Measurements from ENCODE around the gene TBC1D4.

TBC1D4 gene

GRCh38 chr13:75390229-75390628 is 91.7 kb downstream of the TBC1D4 start:
- no peak for DNase-seq (ENCODE audit: low read depth)

- DNase-seq (ENCODE audit: low read depth): no peak
Observed at GRCh38 chr13:75385708-75386083, 96.3 kb downstream of the TBC1D4 start.

GRCh38 chr13:75384879-75385707 is 96.9 kb downstream of the TBC1D4 start:
- DNase-seq (ENCODE audit: low read depth): no peak

- DNase-seq (ENCODE audit: low read depth): no peak
Observed at GRCh38 chr13:75383064-75383715, 98.8 kb downstream of the TBC1D4 start.

GRCh38 chr13:75378301-75378700 is 103.7 kb downstream of the TBC1D4 start:
- no peak for DNase-seq (ENCODE audit: low read depth)

- DNase-seq (ENCODE audit: low read depth): no peak
Observed at GRCh38 chr13:75376792-75377402, 105.1 kb downstream of the TBC1D4 start.

- no peak for DNase-seq (ENCODE audit: low read depth)
Observed at GRCh38 chr13:75375329-75375728, 106.6 kb downstream of the TBC1D4 start.

- no peak for DNase-seq (ENCODE audit: low read depth)
Observed at GRCh38 chr13:75373988-75374387, 108.0 kb downstream of the TBC1D4 start.

GRCh38 chr13:75372923-75373841 is 108.8 kb downstream of the TBC1D4 start:
- no peak for DNase-seq (ENCODE audit: low read depth)

- DNase-seq (ENCODE audit: low read depth): no peak
Observed at GRCh38 chr13:75372517-75372916, 109.5 kb downstream of the TBC1D4 start.

GRCh38 chr13:75371203-75371602 is 110.8 kb downstream of the TBC1D4 start:
- no peak for DNase-seq (ENCODE audit: low read depth)

- DNase-seq (ENCODE audit: low read depth): no peak
Observed at GRCh38 chr13:75370774-75371173, 111.2 kb downstream of the TBC1D4 start.

GRCh38 chr13:75369981-75370380 is 112.0 kb downstream of the TBC1D4 start:
- DNase-seq (ENCODE audit: low read depth): no peak

- DNase-seq (ENCODE audit: low read depth): no peak
Observed at GRCh38 chr13:75368167-75368566, 113.8 kb downstream of the TBC1D4 start.

- DNase-seq (ENCODE audit: low read depth): no peak
Observed at GRCh38 chr13:75366380-75367280, 115.3 kb downstream of the TBC1D4 start.

- DNase-seq (ENCODE audit: low read depth): no peak
Observed at GRCh38 chr13:75365724-75366173, 116.2 kb downstream of the TBC1D4 start.

GRCh38 chr13:75364131-75364713 is 117.7 kb downstream of the TBC1D4 start:
- DNase-seq (ENCODE audit: low read depth): no peak

- DNase-seq (ENCODE audit: low read depth): no peak
Observed at GRCh38 chr13:75363371-75363770, 118.6 kb downstream of the TBC1D4 start.

- DNase-seq (ENCODE audit: low read depth): no peak
Observed at GRCh38 chr13:75362026-75362425, 119.9 kb downstream of the TBC1D4 start.

- DNase-seq (ENCODE audit: low read depth): no peak
Observed at GRCh38 chr13:75360170-75360569, 121.8 kb downstream of the TBC1D4 start.

GRCh38 chr13:75359266-75359665 is 122.7 kb downstream of the TBC1D4 start:
- no peak for DNase-seq (ENCODE audit: low read depth)
